Renal cortex interstitium (tissue), 11 donors: ENCODE data around the gene KANTR. TPM values are rescaled to one million over a fixed set of nuclear protein-coding genes. Genes with fewer than 3 reads are reported as not detected.

Experiments
- DNase-seq, 11 donors: peaks; one replicate each; pipeline ENCODE4 v3.0.0-alpha.2; 2013; ENCODE audit warnings: low read depth in 9 of 11, low spot score in 4 of 11; ENCODE audit errors: extremely low read depth in 1 of 11
- polyA plus RNA-seq, 3 donors: library from polyadenylated mRNA; unstranded; fragments of 120-200 nt; gene quantifications; one replicate each; pipeline ENCODE4 v1.2.1, GENCODE V29; 2013; ENCODE audit not compliant: insufficient read length in 3 of 3

The KANTR gene
- polyA plus RNA-seq, 3 donors, result 11.9 to 17.2 (median 14.2) TPM

DNA sequence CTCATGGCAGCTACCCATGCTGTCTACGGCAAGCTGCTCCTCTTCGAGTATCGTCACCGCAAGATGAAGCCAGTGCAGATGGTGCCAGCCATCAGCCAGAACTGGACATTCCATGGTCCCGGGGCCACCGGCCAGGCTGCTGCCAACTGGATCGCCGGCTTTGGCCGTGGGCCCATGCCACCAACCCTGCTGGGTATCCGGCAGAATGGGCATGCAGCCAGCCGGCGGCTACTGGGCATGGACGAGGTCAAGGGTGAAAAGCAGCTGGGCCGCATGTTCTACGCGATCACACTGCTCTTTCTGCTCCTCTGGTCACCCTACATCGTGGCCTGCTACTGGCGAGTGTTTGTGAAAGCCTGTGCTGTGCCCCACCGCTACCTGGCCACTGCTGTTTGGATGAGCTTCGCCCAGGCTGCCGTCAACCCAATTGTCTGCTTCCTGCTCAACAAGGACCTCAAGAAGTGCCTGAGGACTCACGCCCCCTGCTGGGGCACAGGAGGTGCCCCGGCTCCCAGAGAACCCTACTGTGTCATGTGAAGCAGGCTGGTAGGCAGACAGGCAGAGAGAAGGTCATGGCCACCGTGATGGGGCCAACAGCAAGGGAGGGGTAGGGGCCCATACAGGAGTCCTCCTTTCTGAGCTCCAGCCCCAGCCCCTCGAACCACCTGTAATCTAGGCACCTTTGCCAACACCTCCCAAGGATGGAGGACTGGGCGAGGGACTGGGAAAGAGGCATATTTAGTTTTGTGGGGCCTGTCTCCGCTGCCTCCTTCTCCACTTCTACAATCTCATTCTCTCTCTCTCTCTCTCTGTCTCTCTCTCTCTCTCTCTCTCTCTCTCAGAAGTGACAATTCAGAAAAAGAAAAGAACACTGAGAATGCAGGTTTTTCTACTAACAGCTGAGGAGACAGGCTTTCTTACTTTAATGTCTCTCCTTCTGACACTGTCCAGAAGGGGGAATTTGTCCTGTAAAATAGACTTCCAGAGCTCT is 16.4 kb upstream of the KANTR start:
- no peak for DNase-seq

DNA sequence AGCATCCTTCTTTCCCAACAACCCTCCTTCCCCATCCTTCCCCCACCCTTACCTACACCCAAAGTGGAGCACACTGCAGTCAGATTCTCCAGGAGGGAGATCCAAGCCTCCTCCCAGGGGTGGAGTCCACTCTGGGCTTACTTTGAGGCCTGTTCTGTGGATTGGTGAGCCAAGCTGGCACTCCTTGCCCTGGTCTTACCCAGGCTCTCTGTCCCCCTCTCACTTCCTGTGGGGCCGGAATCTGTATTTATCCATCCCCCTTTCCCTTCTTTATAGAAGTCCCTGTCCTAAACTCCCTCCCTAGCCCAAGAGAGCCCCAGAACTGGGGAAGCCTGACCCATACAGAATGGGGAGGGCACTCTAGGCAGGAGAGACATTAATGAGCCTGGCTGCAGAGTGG is 15.0 kb upstream of the KANTR start:
- DNase-seq, result no peak

DNA sequence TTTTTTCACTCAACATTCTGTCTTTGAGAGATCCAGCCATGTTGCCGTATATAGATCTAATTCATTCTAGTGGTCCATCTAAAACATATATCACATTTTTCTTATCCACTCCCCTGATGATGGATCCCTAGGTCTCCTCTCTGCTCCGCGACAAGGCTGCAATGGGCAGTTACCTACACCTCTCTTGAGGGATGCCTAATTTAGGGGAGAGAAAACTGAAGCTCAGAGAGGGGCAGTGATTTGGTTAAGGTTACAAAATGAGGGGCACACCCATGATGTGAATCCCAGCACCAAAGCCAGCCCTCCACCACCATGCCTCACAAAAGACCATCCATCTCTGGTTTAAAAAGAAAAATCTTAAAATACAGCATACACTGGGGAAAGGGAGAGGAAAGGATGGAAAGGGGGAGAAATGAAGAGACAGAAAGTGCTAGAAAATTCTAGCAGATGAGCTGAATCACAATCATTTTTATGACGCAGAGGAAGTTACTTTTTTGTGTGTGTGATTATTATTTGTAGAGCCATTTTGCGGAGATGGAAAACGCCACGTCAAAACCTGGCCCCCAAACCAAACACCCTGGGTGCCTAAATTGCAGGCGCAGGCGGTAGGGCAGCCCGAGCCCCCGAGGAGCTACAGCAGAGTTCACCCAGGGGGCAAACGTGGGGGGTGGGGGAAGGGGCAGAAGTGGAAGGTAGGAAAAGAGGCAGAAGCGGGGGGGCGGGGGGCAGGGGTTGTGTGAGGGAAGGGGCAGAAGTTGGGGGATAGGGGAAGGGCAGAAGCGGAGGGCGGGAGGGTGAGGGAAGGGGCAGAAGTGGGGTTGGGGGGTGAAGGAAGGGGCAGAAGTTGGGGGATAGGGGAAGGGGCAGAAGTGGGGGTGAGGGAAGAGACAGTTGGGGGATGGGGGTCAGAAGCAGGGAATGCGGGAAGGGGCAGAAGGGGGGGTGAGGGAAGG is 13.0 kb upstream of the KANTR start:
- no peak for DNase-seq

DNA sequence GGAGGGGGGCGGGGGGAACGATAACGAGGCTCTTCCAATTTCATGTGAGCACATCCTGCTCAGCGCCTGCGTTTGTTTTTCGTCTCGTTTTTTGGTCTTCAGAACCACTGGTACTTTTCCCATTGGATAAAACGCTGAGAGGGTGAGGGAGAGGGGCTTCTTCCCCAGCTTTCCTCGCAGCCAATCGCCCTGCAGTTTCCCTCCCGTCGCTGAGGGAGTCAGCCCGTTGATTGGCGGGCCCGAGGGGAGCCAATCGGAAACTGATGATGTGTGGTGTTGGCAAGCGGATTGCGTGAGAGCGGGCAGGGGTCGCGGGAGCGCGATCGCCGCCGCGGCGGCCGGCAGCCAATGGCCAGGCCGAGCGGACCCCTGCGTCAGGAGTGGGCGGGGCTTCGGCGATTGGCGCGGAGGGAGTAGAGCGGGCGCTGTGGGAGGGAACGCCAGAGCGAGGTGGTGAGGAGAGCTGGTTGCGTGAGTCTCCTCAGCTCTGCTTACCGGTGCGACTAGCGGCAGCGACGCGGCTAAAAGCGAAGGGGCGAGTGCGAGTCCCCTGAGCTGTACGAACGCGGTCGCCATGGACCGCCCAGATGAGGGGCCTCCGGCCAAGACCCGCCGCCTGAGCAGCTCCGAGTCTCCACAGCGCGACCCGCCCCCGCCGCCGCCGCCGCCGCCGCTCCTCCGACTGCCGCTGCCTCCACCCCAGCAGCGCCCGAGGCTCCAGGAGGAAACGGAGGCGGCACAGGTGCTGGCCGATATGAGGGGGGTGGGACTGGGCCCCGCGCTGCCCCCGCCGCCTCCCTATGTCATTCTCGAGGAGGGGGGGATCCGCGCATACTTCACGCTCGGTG is 11.8 kb upstream of the KANTR start, which contains the start of gene TSPYL2:
TSPYL2 (plus strand) TSS at position 443 of the 848 bp plus-strand sequence; CDS start at position 575, 132 bp downstream.
- peak in 10 of 11 donors; percentile 68 to 95 (median 90) for DNase-seq

DNA sequence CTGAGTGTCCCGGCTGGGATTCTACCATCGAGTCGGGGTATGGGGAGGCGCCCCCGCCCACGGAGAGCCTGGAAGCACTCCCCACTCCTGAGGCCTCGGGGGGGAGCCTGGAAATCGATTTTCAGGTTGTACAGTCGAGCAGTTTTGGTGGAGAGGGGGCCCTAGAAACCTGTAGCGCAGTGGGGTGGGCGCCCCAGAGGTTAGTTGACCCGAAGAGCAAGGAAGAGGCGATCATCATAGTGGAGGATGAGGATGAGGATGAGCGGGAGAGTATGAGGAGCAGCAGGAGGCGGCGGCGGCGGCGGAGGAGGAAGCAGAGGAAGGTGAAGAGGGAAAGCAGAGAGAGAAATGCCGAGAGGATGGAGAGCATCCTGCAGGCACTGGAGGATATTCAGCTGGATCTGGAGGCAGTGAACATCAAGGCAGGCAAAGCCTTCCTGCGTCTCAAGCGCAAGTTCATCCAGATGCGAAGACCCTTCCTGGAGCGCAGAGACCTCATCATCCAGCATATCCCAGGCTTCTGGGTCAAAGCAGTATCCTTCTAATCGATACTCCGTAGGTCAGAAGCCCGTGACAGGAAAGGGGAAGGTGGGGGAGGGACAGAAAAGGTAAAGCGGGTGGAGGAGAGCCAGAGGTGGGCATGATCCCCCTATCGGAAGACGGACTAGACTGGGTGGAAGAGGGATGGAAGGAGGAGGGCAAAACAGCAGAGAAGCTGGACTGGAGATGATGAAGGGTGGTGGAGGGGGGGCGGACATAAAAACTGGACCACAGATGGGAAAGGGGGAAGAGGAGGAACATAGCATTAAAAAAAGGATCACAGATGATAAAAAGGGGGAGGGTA is 10.9 kb upstream of the KANTR start:
- no peak for DNase-seq

DNA sequence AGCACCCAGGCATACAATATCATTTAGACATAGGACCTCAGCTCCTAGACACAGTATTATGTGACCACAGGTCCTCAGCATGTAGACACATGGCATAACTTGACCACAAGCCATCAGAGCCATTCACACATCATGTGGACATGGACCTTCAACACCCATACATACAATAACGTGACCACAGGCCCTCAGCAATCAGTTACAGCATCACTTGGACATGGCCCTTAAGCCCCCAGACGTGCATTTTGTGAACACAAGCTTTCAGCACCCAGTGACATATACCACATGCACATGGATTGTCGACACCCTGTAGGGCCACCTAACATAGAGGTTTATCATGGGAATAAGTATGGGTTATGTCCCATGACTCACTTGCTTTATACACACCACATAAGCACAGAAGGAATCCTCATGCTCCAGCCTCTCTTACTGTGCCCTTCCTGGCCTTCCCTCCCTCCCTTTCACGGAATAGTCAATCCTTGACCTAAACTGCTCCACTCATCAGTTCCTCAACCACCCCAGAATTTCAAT is 9.8 kb upstream of the KANTR start:
- no peak for DNase-seq

DNA sequence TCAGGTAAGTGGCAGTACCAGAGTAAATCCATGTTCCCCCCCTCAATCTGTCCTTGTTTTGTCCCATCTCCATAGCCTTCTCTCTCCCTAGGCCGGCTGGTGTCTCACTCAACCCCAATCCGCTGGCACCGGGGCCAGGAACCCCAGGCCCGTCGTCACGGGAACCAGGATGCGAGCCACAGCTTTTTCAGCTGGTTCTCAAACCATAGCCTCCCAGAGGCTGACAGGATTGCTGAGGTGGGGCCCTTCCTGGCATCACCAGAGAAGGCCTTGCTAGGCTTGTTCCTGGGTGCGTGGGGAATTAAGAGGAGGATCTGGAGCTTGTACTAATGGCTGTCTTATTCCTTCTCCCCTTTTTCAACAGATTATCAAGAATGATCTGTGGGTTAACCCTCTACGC is 9.1 kb upstream of the KANTR start:
- DNase-seq, result no peak

DNA sequence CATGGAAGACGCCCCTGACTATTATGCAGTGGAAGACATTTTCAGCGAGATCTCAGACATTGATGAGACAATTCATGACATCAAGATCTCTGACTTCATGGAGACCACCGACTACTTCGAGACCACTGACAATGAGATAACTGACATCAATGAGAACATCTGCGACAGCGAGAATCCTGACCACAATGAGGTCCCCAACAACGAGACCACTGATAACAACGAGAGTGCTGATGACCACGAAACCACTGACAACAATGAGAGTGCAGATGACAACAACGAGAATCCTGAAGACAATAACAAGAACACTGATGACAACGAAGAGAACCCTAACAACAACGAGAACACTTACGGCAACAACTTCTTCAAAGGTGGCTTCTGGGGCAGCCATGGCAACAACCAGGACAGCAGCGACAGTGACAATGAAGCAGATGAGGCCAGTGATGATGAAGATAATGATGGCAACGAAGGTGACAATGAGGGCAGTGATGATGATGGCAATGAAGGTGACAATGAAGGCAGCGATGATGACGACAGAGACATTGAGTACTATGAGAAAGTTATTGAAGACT is 8.2 kb upstream of the KANTR start:
- DNase-seq, result no peak

DNA sequence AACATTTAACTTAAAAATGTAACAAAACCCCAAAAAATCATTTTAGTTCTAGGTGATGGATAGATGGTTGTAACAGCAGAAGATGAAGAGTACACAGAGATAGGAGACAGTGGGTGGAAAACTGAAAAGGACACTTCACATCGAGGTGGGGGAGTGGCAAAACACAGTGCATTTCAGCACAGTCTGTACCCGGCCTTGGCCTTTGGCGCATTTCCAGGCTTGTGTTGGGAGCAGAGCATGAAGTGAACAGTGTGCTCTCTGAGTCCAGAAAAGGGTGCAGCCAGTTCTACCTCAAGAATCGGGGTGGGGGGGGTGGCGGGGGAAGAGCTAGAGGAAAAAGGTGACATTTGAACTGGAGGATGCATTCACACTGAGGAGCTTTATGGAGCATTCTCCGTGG is 7.5 kb upstream of the KANTR start:
- DNase-seq, result no peak

DNA sequence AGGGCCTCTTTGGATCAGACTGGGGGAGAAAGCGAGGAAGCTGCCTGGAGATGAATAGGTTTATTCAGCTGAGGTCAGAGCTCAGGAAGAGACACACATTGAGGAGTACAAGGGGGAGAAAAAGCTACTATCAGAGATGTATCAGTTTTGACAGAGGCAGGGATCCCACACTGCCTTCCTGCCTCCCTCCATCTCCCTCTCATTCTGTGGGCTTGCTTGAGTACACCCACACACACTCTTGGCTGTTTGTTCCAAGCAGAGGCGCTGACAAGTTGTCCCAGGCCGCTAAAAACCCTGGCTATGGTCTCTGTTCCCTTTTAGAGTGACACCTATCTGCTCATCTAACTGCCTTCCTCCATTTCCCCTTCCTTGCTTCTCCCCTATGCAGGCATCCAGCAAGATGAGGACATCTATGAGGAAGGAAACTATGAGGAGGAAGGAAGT is 6.5 kb upstream of the KANTR start:
- no peak for DNase-seq

DNA sequence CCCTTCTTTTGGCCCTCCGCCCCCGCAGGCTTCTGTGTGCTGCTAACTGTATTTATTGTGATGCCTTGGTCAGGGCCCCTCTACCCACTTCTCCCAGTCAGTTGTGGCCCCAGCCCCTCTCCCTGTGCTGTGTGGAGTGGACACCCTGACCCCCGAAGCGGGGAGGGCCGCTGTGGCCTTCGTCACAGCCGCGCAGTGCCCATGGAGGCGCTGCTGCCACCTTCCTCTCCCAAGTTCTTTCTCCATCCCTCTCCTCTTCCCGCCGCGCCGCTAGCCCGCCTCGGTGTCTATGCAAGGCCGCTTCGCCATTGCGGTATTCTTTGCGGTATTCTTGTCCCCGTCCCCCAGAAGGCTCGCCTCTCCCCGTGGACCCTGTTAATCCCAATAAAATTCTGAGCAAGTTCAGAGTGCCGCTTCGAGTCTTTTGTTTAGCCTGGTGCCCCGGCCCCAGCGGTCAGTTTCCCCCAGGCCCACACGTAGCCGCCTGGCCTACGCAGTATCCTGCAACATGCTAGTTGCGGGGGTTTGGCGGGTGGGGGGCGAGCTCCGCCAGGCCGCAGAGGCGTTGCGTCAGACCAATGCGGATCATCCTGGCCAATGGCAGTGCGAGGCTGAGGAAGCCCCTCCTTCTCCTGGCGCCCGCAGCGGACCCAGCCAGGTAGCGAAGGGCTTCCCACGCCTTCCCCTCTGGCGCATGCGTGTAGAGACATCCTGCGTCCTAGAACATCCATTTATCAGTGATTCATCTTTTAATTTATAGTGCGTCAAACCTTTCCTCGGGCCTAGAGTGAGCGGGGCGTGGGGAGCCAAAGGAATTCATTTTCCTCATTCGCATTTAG is 5.6 kb upstream of the KANTR start:
- peak in 8 of 11 donors; percentile 42 to 81 (median 76) for DNase-seq

DNA sequence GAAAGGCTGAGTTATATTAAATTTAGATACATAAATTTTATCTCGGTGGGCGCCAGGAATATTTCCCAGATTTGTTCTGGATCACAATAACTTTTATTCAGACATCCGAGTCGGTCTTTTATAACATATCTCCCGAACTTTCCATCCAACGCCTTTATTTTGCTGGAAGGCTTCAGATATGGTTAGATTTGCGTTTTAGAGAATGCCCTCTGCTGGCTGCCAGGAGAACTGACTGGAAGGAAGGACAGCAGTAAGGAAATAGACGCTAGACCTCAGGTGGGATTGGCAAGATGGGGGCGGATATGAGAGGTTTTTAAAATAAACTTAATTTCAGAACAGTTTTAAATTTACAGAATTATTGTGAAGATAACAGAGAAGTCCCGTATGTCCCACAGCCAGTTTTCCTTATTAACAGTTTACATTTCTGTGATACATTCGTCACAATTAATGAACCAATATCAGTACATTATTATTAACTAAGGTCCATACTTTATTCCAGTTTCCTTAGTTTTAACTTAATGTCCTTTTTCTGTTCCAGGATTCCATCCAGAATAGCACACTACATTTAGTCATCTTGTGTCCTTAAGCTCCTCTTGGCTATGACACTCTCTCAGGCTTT is 4.6 kb upstream of the KANTR start:
- peak in 1 of 11 donors; percentile 52 for DNase-seq

DNA sequence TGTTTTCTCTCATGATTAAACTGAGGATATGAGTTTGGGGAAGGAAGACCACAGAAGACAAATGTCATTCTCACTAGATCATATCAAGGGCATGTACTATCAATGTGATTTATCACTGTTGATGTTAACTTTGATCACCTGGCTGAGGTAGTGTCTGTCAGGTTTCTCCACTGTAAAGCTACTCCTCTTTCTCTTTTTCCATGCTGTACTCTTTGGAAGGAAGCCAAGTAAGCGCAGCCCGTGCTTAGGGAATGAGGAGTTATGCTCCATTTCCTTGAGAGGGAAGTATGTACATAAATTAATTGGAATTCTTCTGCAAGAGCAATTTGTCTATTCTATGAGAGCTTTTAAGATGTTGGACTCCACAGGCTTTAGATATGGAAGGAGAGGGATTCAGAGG is 4.0 kb upstream of the KANTR start:
- DNase-seq, result no peak

DNA sequence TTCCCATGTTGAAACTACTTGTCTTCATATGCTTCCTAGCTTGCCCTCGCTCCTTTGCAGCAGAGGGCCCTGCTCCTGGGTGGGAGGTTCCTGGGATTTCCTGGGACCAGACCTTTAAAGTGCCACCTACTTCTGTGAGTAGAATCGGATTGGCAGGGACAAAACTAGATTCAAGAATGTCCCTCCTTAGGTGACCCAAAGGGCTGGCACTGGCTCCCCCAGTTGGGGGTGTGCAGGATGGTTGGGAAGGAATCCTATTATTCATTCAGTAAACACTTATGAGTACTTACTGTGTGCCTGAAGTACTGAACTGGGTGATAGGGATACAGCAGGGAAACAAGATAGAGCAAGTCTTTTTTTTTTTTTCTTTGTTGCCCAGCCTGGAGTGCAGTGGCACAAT is 2.6 kb upstream of the KANTR start:
- DNase-seq, result no peak

DNA sequence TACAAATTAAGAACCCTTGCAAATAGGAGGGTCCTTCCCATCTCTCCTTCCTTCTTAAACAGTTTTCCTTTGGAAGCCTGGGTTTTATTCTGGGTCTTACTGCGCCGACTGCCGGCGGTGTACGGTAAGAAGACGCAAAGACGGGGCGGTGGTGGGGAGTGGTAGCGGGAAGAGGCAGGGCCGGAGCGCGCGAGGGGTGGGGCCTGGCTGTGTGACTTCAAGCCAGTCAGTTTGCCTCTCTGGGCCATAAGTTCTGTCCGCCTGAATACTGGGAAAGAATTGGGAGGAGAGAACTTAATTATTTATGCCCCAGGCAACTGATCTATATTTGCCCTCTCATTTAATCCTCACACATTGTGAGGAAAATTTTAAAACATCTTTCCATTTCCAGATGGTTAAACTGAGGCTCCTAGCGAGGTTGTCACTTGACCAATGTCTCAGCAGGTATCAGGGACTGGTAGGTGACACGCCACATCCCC is 726 bp upstream of the KANTR start:
- peak in 1 of 11 donors; percentile 58 for DNase-seq

DNA sequence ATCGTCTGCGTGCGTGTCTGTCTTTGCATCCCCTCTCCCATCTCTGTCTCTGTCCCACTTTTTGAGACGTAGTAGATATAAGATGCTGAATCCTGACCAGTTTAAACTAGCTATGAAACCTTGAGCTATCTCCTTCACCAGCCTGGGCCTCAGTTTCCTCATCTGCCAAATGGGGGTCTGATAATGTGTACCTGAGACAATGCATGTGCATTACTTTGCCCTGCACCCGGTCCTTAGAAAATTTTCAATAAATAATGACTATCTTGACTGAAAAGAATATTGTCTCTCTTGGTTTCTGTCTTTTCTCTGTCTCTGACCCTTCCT is 602 bp downstream of the KANTR start:
- DNase-seq, result no peak
